GM21360 (cell line): ENCODE data around the gene FAM170A.

Source experiments
- ATAC-seq: cut with Tn5 transposase; IDR thresholded peaks from one replicate; pipeline ENCODE4 v1.9.1; 2021; ENCODE audit warnings: mild to moderate bottlenecking, moderate library complexity; ENCODE audit not compliant: unreplicated experiment

FAM170A gene

GRCh38 chr5:119629339-119629738, at the start of gene FAM170A:
Gene FAM170A (plus strand): TSS chr5:119629558. CDS start chr5:119629769, 211 bp downstream.
- no peak for ATAC-seq

GRCh38 chr5:119582987-119583386, 46.4 kb upstream of the FAM170A start:
- ATAC-seq, result no peak

DNA sequence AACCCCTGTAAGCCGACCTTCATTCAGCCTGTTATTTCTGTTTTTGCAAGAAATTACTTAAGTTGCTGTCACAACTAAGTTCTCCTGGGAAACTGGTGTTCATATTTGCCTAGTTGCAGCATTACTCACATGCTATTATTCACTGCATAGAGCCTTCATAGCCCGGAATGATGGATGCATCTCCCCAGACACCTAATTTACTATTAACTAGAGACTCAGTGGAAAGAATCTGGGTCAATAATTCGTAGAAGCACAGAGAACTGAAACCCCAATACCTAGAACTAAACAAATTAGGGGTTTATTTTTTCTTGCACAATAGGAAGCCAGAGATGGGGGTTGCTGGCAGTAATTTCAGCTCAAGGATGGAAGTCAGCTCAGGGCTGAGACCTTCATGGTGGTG, 45.7 kb upstream of the FAM170A start:
- no peak for ATAC-seq

DNA sequence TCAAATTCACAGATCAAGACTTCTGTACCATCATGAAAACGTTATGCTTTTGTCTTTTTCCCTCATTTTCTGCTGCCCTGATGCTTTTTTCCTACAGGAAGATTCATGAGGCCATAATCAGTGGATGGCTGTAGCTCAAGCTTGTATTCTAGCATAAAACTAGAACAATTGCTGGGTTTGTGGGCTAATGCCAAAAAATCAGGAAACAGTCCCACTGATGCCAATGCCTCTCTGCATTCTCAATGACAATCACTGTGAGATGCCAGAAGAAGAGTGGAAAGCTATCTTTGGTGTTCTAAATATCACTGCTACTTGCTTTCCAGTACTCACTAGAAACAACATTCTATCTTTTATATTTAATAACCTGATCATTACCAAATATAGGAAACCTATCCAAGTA, 33.3 kb upstream of the FAM170A start:
- no peak for ATAC-seq

GRCh38 chr5:119597728-119598298, 31.5 kb upstream of the FAM170A start:
- ATAC-seq, result no peak

- ATAC-seq, result no peak
Observed at GRCh38 chr5:119613937-119614336, 15.4 kb upstream of the FAM170A start.

- ATAC-seq, result no peak
Observed at GRCh38 chr5:119614838-119615237, 14.5 kb upstream of the FAM170A start.

DNA sequence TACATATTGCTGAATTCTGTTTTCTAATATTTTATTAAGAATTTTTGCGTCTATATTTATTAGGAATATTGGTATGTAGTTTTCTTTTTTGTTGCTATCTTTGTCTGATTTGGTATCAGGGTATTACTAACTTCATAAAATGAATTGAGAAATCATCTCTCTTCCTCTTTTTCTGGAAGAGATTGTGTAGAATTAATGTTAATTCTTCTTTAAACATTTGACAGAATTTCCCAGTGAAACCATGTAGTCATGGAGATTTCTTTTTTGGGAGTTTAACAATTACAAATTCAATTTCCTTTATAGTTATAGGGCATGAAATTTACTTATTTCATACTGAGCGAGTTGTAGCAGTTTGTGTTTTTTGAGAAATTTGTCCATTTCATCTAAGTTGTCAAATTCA, 3.3 kb upstream of the FAM170A start:
- ATAC-seq, result no peak

DNA sequence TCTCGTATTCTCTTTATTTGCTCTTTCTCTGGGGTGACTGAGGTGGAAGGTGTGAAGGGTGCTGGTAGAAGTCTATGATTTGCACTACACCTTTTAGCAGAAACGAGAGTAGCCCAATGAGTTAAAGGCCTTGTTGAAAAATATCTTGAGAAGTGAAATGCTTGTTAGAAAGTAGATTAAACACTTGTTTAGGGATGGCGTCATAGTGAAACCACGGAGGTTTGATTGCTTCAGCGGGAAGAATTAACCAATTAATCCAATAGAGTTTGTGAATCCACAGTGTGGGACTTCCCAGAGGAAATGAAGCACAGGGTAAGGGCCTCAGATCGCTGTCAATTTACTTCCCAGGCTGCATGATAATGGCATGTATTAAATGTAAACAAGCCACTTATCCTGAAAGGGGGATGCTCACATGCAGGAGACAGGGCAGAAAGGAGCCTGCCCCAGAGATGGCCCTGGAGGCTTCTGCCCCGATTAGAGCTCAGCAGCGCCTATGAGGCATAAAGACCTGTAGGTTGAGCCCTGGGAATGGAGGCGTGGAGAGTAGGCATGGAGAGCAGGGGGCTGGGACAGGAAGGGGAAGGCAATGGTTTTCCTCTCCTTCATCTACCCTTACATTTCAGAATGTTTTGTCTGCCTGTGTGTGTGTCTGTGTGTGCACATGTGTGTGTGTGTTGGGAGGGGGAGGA, 1.5 kb downstream of the FAM170A start:
- no peak for ATAC-seq

GRCh38 chr5:119631660-119632059, 2.3 kb downstream of the FAM170A start:
- no peak for ATAC-seq

DNA sequence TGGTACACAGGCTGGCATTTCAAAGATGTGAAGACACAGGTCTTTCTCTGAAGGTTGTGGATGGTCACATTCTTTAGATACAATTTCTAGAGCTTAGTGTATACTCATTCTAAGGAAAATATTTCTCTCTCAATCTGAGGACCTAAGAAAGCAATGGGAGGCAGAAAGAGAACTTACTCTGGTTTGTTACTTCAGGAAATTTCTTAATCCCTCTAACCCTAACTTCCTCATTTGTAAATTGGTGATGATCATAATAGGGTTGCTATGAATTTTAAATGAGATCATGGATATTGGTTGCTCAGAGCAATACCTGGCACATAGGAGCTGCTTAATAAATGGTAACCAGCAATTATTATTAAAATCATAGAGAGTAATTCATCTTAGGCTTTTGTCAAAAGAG, 22.1 kb downstream of the FAM170A start:
- ATAC-seq, result no peak

DNA sequence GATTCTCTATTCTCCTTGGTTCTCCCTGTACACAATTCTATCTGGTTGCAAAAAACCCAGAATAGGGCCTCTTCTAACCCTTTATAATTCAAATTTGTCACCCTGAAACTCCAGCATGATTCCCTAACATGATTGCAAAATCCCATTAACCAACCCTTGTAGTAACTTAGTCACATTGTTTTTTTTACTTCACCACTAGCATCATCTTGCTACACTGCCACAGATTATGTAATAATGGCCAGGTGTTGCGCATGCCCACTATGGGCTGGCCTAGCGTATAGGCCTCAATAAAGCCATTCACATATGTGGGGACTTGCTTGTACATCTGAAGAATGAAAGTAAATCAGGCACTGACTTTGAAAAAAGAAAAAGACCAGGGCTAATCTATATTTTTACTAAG, 25.7 kb downstream of the FAM170A start:
- ATAC-seq, result no peak

GRCh38 chr5:119656023-119656422, 26.7 kb downstream of the FAM170A start:
- ATAC-seq, result no peak

DNA sequence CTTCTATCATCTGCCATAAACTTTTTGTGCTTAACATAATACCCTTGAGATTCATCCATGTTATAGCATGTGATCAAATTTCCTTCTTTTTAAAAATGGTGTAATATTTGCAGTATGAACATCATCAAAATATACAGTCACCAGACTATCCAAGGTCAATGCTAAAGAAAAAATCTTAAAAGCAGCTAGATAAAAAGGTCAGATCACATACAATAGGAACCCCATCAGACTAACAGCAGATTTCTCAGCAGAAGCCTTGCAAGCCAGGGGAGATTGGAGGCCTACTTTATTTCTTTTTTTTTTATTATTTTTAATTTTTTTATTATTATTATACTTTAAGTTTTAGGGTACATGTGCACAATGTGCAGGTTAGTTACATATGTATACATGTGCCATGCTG, 37.2 kb downstream of the FAM170A start:
- no peak for ATAC-seq

DNA sequence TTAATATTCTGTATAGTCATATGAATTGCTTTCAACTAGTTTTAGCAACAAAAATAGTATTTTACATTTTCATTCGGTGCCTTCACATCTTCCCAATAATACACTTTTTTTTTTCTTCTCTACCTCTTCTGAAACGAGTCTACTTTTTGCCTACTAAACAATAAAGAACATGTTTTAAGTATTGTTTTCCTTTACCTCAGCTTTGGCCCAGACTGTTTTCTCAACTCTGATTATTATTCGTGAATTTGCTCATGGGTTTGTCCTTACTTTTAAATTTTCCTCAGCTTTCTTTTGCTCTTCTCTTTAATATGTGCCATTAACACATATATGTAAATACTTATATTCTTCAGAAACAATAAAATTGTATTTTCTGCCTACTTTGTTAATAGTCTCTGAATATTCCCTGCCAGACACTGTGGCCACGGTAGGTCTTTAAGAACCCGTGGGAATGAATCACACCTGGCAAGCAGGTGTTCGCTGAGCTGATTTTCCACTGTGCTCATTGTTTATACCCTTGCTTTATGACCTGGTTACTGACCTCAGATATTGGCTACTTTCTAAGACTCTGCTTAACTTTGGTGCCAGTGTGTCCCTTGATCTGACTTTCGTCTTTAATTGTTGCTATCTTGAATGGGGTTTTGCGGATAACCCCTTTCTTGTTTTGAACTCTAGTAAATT, 49.1 kb downstream of the FAM170A start:
- ATAC-seq, result no peak

- no peak for ATAC-seq
Observed at GRCh38 chr5:119680080-119680479, 50.7 kb downstream of the FAM170A start.

DNA sequence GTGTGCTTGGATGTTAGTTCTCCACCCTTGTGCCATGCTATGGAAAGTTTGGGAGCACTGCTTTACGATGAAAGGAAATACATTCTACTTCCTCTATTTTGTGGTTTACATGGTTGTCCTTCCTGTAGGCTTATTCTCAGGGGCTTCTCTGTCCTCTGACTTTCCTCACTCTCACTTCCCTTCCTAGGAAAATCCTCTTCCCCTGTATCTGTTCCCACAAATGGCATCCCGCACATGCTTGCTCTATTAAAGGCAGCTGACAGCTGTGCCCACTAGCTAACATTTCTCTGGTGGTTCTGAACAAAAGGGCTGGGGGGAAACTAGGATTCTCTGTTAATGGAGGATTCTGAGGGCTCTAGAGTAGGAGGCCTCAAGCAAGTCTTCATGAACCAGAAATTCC, 52.4 kb downstream of the FAM170A start:
- ATAC-seq, result no peak

- no peak for ATAC-seq
Observed at GRCh38 chr5:119682372-119682771, 53.0 kb downstream of the FAM170A start.
